AG09309 (cell line): ENCODE results near the gene NPHP4.

Source experiments
- DNase-seq: peaks from one replicate; pipeline ENCODE4 v3.0.0-alpha.2; 2010; ENCODE audit warnings: low read depth
- H3K4me3 ChIP-seq: 2 replicates; pipeline ENCODE4 v1.5.1; 2011; ENCODE audit warnings: mild to moderate bottlenecking, low read depth, low read length, moderate library complexity; ENCODE audit not compliant: control insufficient read depth
- CTCF ChIP-seq: IDR thresholded peaks from 2 replicates; pipeline ENCODE4 v1.5.1; 2011; ENCODE audit warnings: mild to moderate bottlenecking, low read depth, low read length, inconsistent platforms; ENCODE audit not compliant: insufficient read depth, control insufficient read depth; ENCODE audit errors: missing control alignments

The NPHP4 gene

GRCh38 chr1:6030547-6031261 is 38.5 kb upstream of the NPHP4 start:
- H3K4me3 ChIP-seq: no peak overlapping the region
- DNase-seq: no peak
- no peak for TF ChIP-seq CTCF

- H3K4me3 ChIP-seq: no peak overlapping the region
- TF ChIP-seq CTCF: no peak
- no peak for DNase-seq
These were observed 37.9 kb upstream of the NPHP4 start for GRCh38 chr1:6030132-6030531.

GRCh38 chr1:6029351-6029750 is 37.1 kb upstream of the NPHP4 start:
- TF ChIP-seq CTCF: no peak
- DNase-seq: no peak
- H3K4me3 ChIP-seq: no peak overlapping the region

- no peak overlapping the region for H3K4me3 ChIP-seq
- TF ChIP-seq CTCF: no peak
- DNase-seq: no peak
These were observed 36.0 kb upstream of the NPHP4 start for GRCh38 chr1:6028042-6028850.

GRCh38 chr1:6027591-6027990 is 35.4 kb upstream of the NPHP4 start:
- DNase-seq: no peak
- TF ChIP-seq CTCF: no peak
- no peak overlapping the region for H3K4me3 ChIP-seq

- no peak for TF ChIP-seq CTCF
- no peak overlapping the region for H3K4me3 ChIP-seq
- DNase-seq: no peak
These were observed 34.0 kb upstream of the NPHP4 start for GRCh38 chr1:6026095-6026809.
